Activated T-cell treated with anti-CD3 and anti-CD28 coated beads, Interleukin-2, amount 50 U/mL, for 24 hours (primary cell): ENCODE results near the gene GPS1.

Experiments used
- DNase-seq: peaks from one replicate; pipeline ENCODE4 v3.0.0-alpha.2; 2020
- H3K27ac Mint-ChIP-seq: 2 replicates; pipeline ENCODE4 v1.8.0; 2020; ENCODE audit warnings: mild to moderate bottlenecking, mixed read lengths
- H3K27me3 Mint-ChIP-seq: 2 replicates; pipeline ENCODE4 v1.8.0; 2020; ENCODE audit warnings: mixed read lengths
- H3K36me3 Mint-ChIP-seq: 2 replicates; pipeline ENCODE4 v1.8.0; 2020; ENCODE audit warnings: low read depth, mixed read lengths
- H3K4me1 Mint-ChIP-seq: 2 replicates; pipeline ENCODE4 v1.8.0; 2020; ENCODE audit warnings: low read depth, mixed read lengths
- H3K4me3 Mint-ChIP-seq: 2 replicates; pipeline ENCODE4 v1.8.0; 2020; ENCODE audit warnings: mild to moderate bottlenecking, moderate library complexity, mixed read lengths
- H3K9me3 Mint-ChIP-seq: 2 replicates; pipeline ENCODE4 v1.8.0; 2020; ENCODE audit warnings: mixed read lengths

GPS1 gene

DNA sequence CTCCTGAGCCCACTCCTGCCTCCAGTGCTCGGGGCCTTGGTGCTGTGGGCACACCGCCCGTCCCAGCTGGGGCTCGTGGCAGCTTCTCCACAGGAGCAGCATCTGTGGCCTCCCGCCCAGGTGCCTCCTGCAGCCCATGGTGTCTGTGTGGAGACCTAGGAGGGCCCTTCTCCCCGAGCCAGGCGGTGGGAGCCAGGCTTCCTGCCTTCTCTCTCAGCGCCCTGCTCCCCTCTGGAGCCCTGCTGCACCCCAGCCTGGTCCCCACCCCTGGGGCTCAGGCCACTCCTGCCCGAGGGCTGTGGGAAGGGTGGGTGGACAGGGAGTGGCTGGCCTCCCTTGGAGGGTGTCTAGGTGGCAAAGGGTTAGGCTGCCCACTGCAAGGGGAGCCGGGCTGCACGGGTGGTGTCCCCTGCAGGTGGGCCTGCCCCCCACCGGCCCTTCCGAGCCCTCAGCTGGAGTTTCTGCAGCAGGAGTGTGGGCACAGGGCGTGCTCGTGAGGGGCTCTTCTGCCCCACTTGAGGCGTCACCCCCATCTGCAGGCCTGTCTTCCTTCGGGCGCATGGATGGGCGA lies 40.0 kb upstream of the GPS1 start:
- no peak overlapping the region for H3K4me3 Mint-ChIP-seq
- H3K9me3 Mint-ChIP-seq: no peaks in the 10 kb centered on the region
- H3K27me3 Mint-ChIP-seq: no peaks in the 10 kb centered on the region
- no peaks in the 10 kb centered on the region for H3K4me1 Mint-ChIP-seq
- H3K36me3 Mint-ChIP-seq: no peaks in the 10 kb centered on the region
- no peak for DNase-seq
- no peak overlapping the region for H3K27ac Mint-ChIP-seq

DNA sequence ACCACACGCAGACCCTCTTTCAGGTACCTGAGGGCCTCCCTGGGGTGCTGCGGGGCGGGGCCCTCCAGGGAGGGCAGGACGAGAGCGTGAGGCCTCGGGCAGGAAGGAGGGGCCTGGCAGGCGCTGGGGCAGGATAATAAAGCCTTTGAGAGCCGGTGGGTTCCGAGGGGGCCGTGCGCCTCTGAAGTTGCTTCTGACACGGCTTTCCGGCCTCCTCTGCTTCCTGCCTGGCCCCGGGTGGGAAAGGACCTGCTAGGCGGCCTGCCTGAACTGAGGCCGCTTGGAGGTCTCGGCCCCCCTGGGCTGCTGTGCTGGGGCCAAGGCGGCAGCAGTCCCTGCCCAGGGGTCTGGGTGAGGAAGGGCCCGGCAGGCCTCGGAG lies 39.4 kb upstream of the GPS1 start:
- Mint-ChIP-seq H3K27me3 (no peaks in the 10 kb centered on the region), H3K4me3 (no peak overlapping the region), H3K9me3 (no peaks in the 10 kb centered on the region), H3K27ac (no peak overlapping the region), H3K36me3 (peaks cover under 1% of the 10 kb centered on the region), H3K4me1 (no peaks in the 10 kb centered on the region)
- no peak for DNase-seq

DNA sequence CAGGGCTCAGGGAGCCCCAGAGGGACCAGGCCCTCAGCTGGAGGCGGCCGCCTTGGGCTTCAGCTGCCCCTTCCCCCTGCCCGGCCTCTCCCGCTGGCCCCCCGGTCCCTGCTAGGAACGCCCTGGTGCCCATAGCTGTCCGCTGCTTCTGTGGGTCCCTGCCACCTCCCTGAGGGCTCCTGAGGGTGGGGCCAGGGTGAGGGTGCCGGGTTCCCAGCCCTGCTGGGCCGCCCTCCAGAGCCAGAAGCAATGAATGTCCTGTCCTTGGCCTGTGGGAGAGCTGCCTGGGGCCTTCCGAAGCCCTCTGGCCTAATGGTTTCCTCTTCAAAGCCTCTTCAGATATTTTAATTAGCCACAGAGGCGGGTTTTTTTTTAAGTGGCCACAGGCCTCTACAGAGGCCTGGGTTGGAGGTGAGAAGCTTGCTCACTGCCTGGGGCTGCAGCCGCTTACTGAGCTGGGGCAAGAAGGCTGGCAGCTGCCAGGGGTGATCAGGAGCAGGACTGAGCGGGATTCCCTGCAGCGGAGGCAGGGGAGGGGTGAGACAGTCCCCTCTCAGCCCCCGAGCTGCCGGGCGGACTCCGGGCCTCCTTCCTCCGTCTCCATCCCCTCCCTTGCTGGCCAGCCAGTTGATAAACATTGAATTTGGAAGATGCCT lies 38.9 kb upstream of the GPS1 start:
- H3K27me3 Mint-ChIP-seq: no peaks in the 10 kb centered on the region
- H3K4me1 Mint-ChIP-seq: no peaks in the 10 kb centered on the region
- H3K9me3 Mint-ChIP-seq: no peaks in the 10 kb centered on the region
- H3K27ac Mint-ChIP-seq: no peak overlapping the region
- no peak overlapping the region for H3K4me3 Mint-ChIP-seq
- DNase-seq: no peak
- peaks cover 3% of the 10 kb centered on the region for H3K36me3 Mint-ChIP-seq

DNA sequence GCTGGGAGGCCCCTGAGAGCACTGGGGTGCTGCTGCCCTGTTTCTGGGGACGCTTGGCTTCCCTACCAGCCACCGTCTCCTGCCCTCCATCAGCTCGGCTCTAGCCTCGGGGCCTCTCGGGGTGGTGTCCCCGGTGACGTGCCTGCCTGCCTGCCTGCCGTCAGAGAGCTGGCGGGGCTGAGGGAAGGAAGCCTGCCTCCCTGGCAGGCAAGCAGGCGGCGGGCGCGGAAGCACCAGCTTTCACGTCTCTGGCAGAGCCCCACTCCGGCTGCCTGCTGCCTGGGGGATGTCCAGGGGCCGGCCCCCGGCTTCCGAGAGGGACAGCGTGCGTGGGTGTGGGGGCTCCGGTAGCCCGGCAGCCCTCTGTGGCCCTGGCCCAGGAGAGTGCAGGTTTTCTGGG lies 38.4 kb upstream of the GPS1 start:
- H3K4me3 Mint-ChIP-seq: no peak overlapping the region
- no peak for DNase-seq
- H3K36me3 Mint-ChIP-seq: peaks cover 7% of the 10 kb centered on the region
- H3K9me3 Mint-ChIP-seq: no peaks in the 10 kb centered on the region
- H3K4me1 Mint-ChIP-seq: no peaks in the 10 kb centered on the region
- no peaks in the 10 kb centered on the region for H3K27me3 Mint-ChIP-seq
- H3K27ac Mint-ChIP-seq: no peak overlapping the region

DNA sequence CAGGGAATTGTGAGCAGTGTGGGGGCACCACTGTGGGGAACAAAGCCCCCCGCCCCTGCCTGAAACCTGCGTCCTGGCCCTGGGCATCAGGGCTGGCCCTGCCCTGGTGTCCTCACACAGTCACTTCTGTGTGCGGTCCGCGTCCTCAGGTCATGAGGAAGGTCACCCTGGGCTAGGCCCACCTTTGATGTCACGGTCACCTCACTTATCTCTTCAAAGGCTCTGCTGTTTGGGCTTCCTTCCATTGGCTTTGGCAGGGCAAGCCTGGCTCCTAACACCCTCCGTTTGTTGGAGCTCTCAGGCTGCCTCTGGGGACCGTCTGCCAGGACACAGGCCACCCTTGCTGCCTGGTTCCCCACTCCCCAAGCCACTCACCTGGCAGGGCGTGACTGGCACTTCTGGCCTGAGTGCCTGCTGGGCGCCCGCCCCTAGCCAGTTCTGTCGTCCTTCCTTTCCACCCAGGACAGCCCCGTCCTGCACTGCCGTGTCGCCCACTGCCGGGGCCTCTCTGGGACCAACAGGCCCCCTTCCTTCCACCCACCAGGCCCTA lies 37.9 kb upstream of the GPS1 start:
- peaks cover 12% of the 10 kb centered on the region for H3K36me3 Mint-ChIP-seq
- no peaks in the 10 kb centered on the region for H3K9me3 Mint-ChIP-seq
- no peak overlapping the region for H3K4me3 Mint-ChIP-seq
- DNase-seq: no peak
- no peaks in the 10 kb centered on the region for H3K4me1 Mint-ChIP-seq
- peak overlapping the region; percentile 40 for H3K27ac Mint-ChIP-seq
- H3K27me3 Mint-ChIP-seq: no peaks in the 10 kb centered on the region

DNA sequence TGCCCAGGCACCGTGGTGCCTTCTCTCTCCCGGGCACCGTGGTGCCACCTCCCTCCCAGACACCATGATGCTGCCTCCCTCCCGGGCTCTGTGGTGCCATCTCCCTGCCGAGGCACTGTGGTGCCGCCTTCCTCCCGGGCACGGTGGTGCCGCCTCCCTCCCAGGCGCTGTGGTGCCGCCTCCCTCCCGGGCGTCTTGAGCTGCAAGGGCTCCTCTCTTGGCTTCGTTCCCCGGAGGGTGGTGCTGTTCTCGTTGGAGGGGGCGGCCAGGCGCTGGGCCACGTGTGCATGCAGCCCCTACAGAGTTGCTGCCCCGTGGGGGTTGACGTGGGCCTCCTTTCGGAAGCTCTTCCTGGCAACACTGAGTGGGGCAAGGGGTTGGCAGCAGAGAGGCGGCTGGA lies 37.3 kb upstream of the GPS1 start:
- Mint-ChIP-seq H3K4me1 (no peaks in the 10 kb centered on the region), H3K27me3 (no peaks in the 10 kb centered on the region), H3K4me3 (no peak overlapping the region), H3K9me3 (no peaks in the 10 kb centered on the region), H3K27ac (no peak overlapping the region), H3K36me3 (peaks cover 14% of the 10 kb centered on the region)
- no peak for DNase-seq

DNA sequence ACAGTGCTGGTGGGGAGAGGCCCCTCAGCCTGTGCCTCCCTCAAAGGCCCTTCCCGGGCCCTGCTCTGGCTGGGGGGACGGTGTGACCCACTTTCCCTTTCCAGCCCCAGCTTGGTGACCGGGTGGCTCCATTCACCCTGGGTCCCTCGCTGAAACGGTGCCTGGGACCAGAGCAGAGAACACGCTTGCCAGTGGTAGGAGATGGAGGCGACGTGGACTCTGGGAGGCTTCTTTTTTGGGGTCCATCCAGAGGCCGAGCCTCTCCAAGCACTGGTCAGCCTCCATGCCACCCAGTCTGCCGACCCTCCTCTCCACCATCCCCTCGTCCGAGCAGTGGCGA lies 36.8 kb upstream of the GPS1 start:
- DNase-seq: no peak
- Mint-ChIP-seq H3K9me3 (no peaks in the 10 kb centered on the region), H3K27me3 (no peaks in the 10 kb centered on the region), H3K4me1 (no peaks in the 10 kb centered on the region), H3K36me3 (peaks cover 14% of the 10 kb centered on the region), H3K27ac (no peak overlapping the region), H3K4me3 (no peak overlapping the region)

DNA sequence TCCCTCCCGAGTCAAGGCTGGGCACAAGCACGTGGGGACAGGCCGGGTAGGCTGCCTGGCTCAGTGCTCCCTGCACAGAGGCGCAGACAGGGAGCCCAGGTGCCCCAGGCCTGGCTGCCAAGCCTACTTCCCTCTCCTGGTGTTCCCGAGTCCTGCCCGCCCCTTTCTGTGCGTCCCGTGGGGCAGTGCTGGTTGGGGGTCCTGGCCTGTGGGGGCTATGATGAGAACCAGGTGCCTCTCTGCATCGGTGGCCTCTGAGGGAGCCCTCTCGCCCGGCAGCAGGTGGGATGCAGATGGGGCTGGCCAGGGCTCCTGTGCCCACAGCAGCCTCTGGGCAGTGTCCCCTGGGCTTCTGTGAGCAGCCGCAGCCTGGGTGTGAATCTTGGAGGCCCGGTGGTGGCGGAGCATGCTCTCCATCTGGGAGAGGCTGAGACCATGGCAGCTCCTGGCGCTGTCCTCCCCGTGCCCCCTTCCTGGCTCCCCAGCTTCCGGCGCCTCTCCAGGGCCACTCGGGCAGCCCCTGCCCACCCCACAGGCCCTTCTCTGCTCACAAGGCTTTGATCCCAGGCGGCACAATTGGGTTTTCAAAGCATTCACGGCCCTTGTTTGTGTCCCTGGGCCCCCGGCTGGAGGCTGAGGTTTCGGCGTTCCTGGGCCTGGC lies 36.3 kb upstream of the GPS1 start:
- DNase-seq: no peak
- Mint-ChIP-seq H3K27ac (no peak overlapping the region), H3K4me1 (peaks cover 2% of the 10 kb centered on the region), H3K4me3 (no peak overlapping the region), H3K36me3 (peaks cover 17% of the 10 kb centered on the region), H3K27me3 (no peaks in the 10 kb centered on the region), H3K9me3 (no peaks in the 10 kb centered on the region)

DNA sequence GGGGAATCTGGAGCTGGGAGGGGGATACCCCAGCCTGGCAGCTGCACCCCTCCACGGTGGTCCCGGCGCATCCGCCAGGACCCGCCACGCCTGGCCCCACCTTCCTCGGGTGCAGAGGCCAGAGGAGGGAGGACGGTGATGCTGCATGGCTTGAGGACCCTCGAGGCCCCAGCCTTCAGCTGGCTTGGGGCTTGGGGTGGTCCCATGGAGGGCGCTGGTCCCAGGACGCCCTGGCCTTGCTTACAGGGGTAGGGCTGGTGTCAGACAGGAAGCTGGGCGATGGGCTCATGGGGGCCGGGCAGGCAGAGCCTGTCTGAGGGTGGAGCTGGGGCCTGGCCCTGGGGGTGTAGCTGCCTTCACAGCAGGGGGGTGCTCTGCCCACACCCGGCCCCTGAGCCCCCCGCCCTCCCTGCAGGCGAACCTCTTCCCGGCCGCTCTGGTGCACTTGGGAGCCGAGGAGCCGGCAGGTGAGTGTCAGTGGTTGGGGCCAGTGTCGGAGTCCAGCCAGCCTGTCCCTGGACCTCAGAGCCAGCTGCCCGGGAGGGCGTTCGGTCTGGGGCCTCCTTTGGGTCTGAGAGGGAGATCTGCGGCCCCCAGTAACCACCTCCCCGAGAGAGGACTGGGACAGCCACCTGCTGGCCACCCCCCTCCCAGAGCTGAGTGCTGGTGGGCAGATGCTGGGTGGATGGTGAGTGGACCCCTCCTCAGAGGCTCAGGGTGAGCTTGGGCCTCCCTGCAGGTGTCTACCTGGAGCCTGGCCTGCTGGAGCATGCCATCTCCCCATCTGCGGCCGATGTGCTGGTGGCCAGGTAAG lies 35.4 kb upstream of the GPS1 start:
- no peak for DNase-seq
- Mint-ChIP-seq H3K27me3 (no peaks in the 10 kb centered on the region), H3K27ac (no peak overlapping the region), H3K4me3 (no peak overlapping the region), H3K4me1 (peaks cover 11% of the 10 kb centered on the region), H3K9me3 (no peaks in the 10 kb centered on the region), H3K36me3 (peaks cover 22% of the 10 kb centered on the region)

DNA sequence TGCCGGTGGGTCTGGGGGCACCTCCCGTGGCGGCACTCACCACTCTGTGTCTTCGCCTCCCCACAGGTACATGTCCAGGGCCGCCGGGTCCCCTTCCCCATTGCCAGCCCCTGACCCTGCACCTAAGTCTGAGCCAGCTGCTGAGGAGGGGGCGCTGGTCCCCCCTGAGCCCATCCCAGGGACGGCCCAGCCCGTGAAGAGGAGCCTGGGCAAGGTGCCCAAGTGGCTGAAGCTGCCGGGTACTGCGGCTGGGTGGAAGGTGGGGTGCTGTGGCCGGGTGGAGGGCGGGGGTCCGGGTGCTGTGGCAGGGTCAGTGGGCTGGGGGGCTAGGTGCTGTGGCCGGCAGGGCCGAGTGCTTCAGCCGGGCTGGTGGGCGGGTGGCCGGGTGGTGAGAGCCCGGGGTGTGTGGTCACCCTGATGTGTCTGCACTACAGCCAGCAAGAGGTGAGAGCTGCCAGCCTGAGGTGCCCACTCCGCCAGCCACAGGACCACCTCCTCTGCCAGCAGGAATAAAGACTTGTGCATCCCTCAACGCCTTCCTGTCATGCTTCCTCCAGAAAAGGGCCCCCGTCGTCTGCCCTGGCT lies 34.7 kb upstream of the GPS1 start:
- Mint-ChIP-seq H3K4me1 (peaks cover 17% of the 10 kb centered on the region), H3K27ac (no peak overlapping the region), H3K36me3 (peaks cover 28% of the 10 kb centered on the region), H3K9me3 (no peaks in the 10 kb centered on the region), H3K27me3 (no peaks in the 10 kb centered on the region), H3K4me3 (no peak overlapping the region)
- no peak for DNase-seq

DNA sequence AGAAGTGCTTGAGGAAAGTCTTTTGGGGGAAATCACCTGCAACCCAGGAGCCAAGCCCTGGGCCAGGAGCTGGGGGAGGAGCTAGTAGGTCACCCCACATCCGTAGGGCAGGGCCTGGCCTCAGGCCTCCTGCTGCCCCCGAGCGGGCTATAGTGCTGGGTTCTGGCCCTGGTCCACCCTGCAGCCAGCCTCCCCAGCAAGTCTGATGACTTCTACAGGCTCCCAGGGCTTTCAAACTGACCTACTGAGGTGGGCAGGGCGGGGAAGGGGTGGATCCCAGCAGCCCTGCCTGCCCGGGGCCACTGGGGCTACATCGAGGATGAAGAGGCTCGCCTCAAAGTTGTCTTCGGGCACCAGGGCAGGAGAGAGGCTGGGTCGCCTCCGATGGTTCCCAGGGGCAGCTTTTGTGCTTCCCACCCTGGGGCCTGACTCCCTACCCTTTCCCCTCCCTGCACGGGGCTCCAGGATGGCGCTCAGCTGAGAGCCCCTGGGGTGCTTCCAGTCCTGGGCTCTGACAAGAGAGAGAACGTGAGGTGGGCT lies 34.0 kb upstream of the GPS1 start:
- H3K36me3 Mint-ChIP-seq: peaks cover 30% of the 10 kb centered on the region
- no peaks in the 10 kb centered on the region for H3K27me3 Mint-ChIP-seq
- no peak overlapping the region for H3K4me3 Mint-ChIP-seq
- H3K27ac Mint-ChIP-seq: no peak overlapping the region
- no peaks in the 10 kb centered on the region for H3K9me3 Mint-ChIP-seq
- peaks cover 17% of the 10 kb centered on the region for H3K4me1 Mint-ChIP-seq
- DNase-seq: no peak

DNA sequence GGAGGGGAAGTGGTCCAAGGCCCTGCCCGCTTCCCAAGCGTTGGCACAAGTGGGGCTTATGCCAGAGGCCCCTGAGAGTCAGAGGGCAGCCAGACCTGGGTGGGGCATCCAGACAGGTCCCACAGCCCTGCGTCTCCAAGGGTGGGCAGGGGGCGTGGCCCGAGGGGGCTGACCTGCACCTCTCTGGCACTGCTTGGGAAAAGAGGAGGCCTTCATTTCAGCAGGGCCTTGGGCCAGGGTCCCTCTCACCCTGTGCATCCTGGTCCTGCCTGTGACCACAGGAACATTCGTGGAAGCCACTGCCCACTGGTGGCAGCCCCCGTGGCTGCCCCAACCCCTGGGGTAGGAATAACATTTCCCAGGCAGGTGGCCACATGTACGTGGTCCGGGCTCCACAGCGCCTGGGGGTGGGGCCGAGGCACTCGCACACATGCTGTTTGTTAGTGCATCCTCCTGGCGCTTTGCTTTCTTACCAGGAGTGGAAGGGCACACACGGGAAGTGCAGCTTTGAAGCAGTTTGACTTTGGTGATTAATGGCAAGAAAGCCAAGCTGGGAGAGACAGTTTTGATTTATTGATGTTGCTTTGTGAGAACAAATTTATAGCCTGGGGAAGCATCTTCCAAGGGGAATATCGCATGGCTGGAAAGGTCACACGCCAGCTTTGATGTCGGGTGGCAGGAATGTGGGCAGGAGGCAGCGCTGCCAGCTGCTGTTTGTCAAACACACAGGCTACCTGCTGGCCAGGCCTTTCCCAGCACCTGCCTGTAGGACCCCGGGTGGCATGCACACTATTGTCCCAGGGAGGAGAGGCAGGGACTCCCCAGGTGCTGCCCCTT lies 33.3 kb upstream of the GPS1 start:
- no peaks in the 10 kb centered on the region for H3K9me3 Mint-ChIP-seq
- peaks cover 17% of the 10 kb centered on the region for H3K4me1 Mint-ChIP-seq
- peaks cover 30% of the 10 kb centered on the region for H3K36me3 Mint-ChIP-seq
- H3K4me3 Mint-ChIP-seq: no peak overlapping the region
- no peak for DNase-seq
- peak overlapping the region; percentile 22 for H3K27ac Mint-ChIP-seq
- H3K27me3 Mint-ChIP-seq: no peaks in the 10 kb centered on the region

DNA sequence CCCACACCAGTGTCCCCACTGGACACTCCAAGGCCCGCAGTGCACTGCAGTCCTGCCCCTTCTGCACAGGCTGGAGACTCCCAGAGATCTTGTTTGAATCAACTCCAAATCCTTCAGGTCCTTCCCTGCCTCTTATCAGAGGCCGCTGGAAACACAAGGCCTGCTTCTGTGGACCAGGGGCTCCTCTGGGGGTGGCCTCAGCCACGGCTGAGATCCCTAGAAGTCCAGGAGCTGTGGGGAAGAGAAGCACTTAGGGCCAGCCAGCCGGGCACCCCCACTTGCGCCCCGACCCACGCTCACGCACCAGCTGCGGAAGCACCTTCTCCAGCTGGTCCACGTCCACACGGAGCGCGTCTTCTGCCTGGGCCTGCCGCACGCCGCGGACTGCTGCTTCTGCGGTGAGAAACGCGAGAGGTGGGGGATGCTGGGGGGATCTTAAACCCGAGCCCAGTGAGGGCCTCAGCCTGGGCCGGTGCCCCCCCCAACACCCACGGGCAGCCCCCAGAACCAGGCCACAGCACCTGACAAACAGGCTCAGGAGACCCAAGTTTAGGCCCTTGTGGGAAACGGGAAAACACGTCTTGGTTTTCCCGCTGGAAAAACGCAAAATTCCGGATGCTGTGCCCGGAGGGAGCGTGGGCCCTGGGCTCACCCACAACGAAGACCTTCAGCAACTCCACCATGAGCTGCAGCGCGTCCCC lies 32.6 kb upstream of the GPS1 start:
- no peak overlapping the region for H3K4me3 Mint-ChIP-seq
- H3K36me3 Mint-ChIP-seq: peaks cover 37% of the 10 kb centered on the region
- H3K4me1 Mint-ChIP-seq: peaks cover 22% of the 10 kb centered on the region
- no peaks in the 10 kb centered on the region for H3K9me3 Mint-ChIP-seq
- no peak overlapping the region for H3K27ac Mint-ChIP-seq
- no peak for DNase-seq
- no peaks in the 10 kb centered on the region for H3K27me3 Mint-ChIP-seq
